Astrocyte of the spinal cord (primary cell): ENCODE measurements around the gene SYT5.
"Not testable (repeated sequence)": the region's sequence is repeated elsewhere in the genome, so short reads cannot be mapped to it uniquely, and the experiment has no call there.

Experiments
- DNase-seq: peaks from one replicate; pipeline ENCODE4 v3.0.0; 2011; ENCODE audit warnings: low read depth, low spot score
- H3K4me3 ChIP-seq: 2 replicates; pipeline ENCODE4 v1.5.1; 2011; ENCODE audit warnings: low read depth, mild to moderate bottlenecking, low read length, moderate library complexity
- in situ Hi-C: cut with HindIII; loops from 2 replicates; pipeline ENCODE4 v1.10.0; 2017; ENCODE audit warnings: low sequenced_read_pairs
- TF ChIP-seq, protein P1 (sequence below): IDR thresholded peaks from 2 replicates; pipeline ENCODE4 v1.5.1; 2012; ENCODE audit warnings: low read depth, mild to moderate bottlenecking, low read length, inconsistent platforms

SYT5 gene

DNA sequence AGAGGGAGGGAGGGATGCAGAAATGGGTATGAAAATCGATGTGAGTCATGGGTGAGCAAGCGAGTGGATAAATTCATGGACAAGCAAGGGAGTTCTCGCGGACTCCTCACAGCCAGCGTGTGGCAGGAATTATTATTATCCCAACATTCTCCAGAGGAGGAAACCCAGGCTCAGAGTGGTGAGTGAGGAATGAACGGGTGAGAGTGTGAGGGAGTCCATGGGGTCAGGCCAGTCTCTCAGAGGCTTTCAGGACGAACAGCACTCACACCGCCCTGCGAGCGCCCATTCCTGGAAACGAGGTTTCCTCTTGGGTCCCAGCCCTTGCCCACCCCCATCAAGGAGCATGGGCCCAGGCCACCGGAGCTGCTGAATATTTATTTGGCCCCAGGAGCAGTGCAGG lies 7.3 kb downstream of the SYT5 start:
- in situ Hi-C loops = loop anchor here (10.0 kb wide), 1 partner anchor 222 kb away; no protein-coding TSS in a partner anchor
- DNase-seq = peak; percentile 29
- TF ChIP-seq, protein P1, sequence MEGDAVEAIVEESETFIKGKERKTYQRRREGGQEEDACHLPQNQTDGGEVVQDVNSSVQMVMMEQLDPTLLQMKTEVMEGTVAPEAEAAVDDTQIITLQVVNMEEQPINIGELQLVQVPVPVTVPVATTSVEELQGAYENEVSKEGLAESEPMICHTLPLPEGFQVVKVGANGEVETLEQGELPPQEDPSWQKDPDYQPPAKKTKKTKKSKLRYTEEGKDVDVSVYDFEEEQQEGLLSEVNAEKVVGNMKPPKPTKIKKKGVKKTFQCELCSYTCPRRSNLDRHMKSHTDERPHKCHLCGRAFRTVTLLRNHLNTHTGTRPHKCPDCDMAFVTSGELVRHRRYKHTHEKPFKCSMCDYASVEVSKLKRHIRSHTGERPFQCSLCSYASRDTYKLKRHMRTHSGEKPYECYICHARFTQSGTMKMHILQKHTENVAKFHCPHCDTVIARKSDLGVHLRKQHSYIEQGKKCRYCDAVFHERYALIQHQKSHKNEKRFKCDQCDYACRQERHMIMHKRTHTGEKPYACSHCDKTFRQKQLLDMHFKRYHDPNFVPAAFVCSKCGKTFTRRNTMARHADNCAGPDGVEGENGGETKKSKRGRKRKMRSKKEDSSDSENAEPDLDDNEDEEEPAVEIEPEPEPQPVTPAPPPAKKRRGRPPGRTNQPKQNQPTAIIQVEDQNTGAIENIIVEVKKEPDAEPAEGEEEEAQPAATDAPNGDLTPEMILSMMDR = no peak
- H3K4me3 ChIP-seq = peak overlapping the region; percentile 42

DNA sequence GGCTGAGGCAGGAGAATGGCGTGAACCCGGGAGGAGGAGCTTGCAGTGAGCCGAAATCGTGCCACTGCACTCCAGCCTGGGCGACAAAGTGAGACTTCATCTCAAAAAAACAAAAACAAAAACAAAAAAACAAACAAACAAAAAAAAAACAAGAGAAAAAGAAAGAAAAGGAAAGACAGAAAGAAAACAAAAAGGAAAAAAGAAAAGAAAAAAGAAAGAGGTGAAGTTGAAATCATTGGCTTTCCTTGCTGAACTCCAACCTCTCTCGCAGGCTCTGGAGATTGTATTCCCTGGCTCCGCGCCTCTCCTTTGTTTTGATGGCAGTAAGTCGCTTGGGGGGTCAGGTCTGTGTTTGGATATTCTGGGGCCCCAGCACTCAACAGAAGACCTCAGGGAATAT lies 7.8 kb downstream of the SYT5 start:
- H3K4me3 ChIP-seq, DNase-seq: not testable (repeated sequence)
- in situ Hi-C loops = loop anchor here (10.0 kb wide), 1 partner anchor 222 kb away; no protein-coding TSS in a partner anchor

DNA sequence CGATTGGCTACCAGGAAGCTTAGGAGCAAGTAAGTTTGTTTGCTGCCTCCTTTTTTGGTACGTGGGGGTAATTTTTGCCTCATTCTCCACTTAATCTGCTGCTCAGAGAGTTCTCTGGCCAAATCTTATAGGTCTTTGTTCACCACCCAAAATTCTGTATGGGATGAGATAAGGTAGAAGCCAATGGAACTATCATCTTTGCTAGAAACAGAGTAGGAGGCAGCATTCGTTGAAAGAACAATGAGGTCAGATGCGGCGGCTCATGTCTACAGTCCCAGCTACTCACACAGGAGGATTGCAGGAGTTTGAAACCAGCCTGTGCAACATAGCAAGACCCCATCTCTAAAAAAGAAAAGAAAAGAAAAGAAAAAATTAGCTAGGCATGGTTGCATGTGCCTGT lies 8.6 kb downstream of the SYT5 start:
- no peak overlapping the region for H3K4me3 ChIP-seq
- TF ChIP-seq, protein P1 = no peak
- in situ Hi-C loops = loop anchor here (10.0 kb wide), 1 partner anchor 223 kb away; no protein-coding TSS in a partner anchor
- DNase-seq = no peak

GRCh38 chr19:55169136-55169535 lies 11.0 kb downstream of the SYT5 start:
- in situ Hi-C loops = no loop called here
- TF ChIP-seq, protein P1 = no peak
- H3K4me3 ChIP-seq = no peak overlapping the region
- no peak for DNase-seq

GRCh38 chr19:55166530-55167268 lies 13.4 kb downstream of the SYT5 start, which contains the start of gene DNAAF3:
Gene DNAAF3 (minus strand): TSS chr19:55166613. CDS start chr19:55166413, 200 bp downstream.
- peak within 1 kb of the TSS; percentile 51 for H3K4me3 ChIP-seq
- DNase-seq = peak; percentile 98
- in situ Hi-C loops = no loop called here
- TF ChIP-seq, protein P1 = no peak

GRCh38 chr19:55165952-55166529 lies 14.0 kb downstream of the SYT5 start:
- in situ Hi-C loops = no loop called here
- peak; percentile 82 for DNase-seq
- TF ChIP-seq, protein P1 = peak; percentile 79
- peak overlapping the region; percentile 51 for H3K4me3 ChIP-seq
